ENCODE results near the gene NCBP2.

- TF ChIP-seq CTCF (IDR thresholded peaks at IDR 0.05) (no peak), EZH2 (IDR thresholded peaks at IDR 0.05) (no peak), EZH2phosphoT487 (IDR thresholded peaks at IDR 0.05) (no peak)
These were observed 4.2 kb downstream of the NCBP2 start for GRCh38 chr3:196938124-196938523.

All from neural progenitor cell (in vitro differentiated cells).